HepG2 (cell line): ENCODE measurements around the gene PGGT1B. TPM values are rescaled to one million over a fixed set of nuclear protein-coding genes. Genes with fewer than 3 reads are reported as not detected.
A peak's percentile ranks its signal among the peaks of the same experiment; 100 is the strongest.

Source experiments
- AKAP8 ChIP-seq: sonication (generic); formaldehyde crosslinking; IDR thresholded peaks from 2 replicates; pipeline ENCODE4 v1.5.1; 2020; ENCODE audit warnings: mild to moderate bottlenecking, missing genetic modification reagents
- GTF3A ChIP-seq: sonication (generic); formaldehyde crosslinking; conservative IDR thresholded peaks from 2 replicates; pipeline ENCODE4 v1.4.0; 2020; ENCODE audit warnings: mild to moderate bottlenecking, missing genetic modification reagents
- HNRNPH1 ChIP-seq: fragments of 200-400 bp; formaldehyde crosslinking; optimal IDR thresholded peaks from 2 replicates; pipeline ENCODE3; 2017; ENCODE audit warnings: mild to moderate bottlenecking, low read depth, low read length
- HOXA3 ChIP-seq: sonication (generic); formaldehyde crosslinking; IDR thresholded peaks from 2 replicates; pipeline ENCODE4 v1.5.0; 2020; ENCODE audit warnings: missing genetic modification reagents
- NCOA1 ChIP-seq: sonication (generic); formaldehyde crosslinking; IDR thresholded peaks from 2 replicates; pipeline ENCODE4 v1.9.0; 2021; ENCODE audit warnings: missing genetic modification reagents
- PLRG1 ChIP-seq: fragments of 450-650 bp; conservative IDR thresholded peaks from 2 replicates; pipeline ENCODE4 v1.6.1; 2016
- SRSF1 ChIP-seq: fragments of 200-400 bp; formaldehyde crosslinking; optimal IDR thresholded peaks from 2 replicates; pipeline ENCODE3; 2017; ENCODE audit warnings: mild to moderate bottlenecking, low read depth, low read length, moderate library complexity
- TMF1 ChIP-seq: sonication (generic); formaldehyde crosslinking; IDR thresholded peaks from 2 replicates; pipeline ENCODE4 v1.8.1; 2022; ENCODE audit warnings: low read depth, missing genetic modification reagents
- ZNF20 ChIP-seq: sonication (generic); formaldehyde crosslinking; IDR thresholded peaks from 2 replicates; pipeline ENCODE4 v1.4.0; 2020; ENCODE audit warnings: mild to moderate bottlenecking, moderate library complexity, missing genetic modification reagents
- ZNF30 ChIP-seq: sonication (generic); formaldehyde crosslinking; IDR thresholded peaks from 2 replicates; pipeline ENCODE4 v1.5.0; 2020; ENCODE audit warnings: mild to moderate bottlenecking, missing genetic modification reagents
- ZNF883 ChIP-seq: sonication (generic); formaldehyde crosslinking; IDR thresholded peaks from 2 replicates; pipeline ENCODE4 v1.5.1; 2020; ENCODE audit warnings: mild to moderate bottlenecking, missing genetic modification reagents; ENCODE audit errors: not compliant biosample characterization
- polyA plus RNA-seq, 8 experiments: library from polyadenylated mRNA; depleted of rRNA in 3 of 8; stranded (reverse) in 7 of 8; unstranded in 1 of 8; fragments of >200 nt; fragmentation: Illumina TruSeq in 4 of 8; extraction: Trizol in 4 of 8; gene quantifications; 2 replicates each; pipeline versions ENCODE4 v1.2.1 to v1.2.3, GENCODE V29; 2011 to 2016; ENCODE audit warnings: low read depth in 4 of 8, missing spikeins in 1 of 8, mixed read lengths in 1 of 8; ENCODE audit not compliant: insufficient read depth in 1 of 8
- total RNA-seq, 5 experiments: library from RNA; depleted of rRNA; stranded (reverse); fragments of >200 nt; fragmentation: Illumina TruSeq; extraction: Trizol; gene quantifications; 2 replicates each; pipeline ENCODE4 v1.2.3, GENCODE V29; 2016; ENCODE audit warnings: low read depth in 1 of 5
- TF ChIP-seq, protein P1 (sequence below): sonication (generic); formaldehyde crosslinking; IDR thresholded peaks from 2 replicates; pipeline ENCODE4 v1.8.0; 2022; ENCODE audit warnings: missing genetic modification reagents, low read depth, mild to moderate bottlenecking, borderline replicate concordance
- TF ChIP-seq, protein P2 (sequence below): IDR thresholded peaks from 2 replicates; pipeline ENCODE4 v1.6.1; 2016
- TF ChIP-seq, protein P3 (sequence below): sonication (generic); formaldehyde crosslinking; conservative IDR thresholded peaks from 2 replicates; pipeline ENCODE4 v1.5.0; 2020; ENCODE audit warnings: missing genetic modification reagents
- TF ChIP-seq, protein P4 (sequence below): sonication (generic); formaldehyde crosslinking; IDR thresholded peaks from 2 replicates; pipeline ENCODE4 v1.5.1; 2020; ENCODE audit warnings: mild to moderate bottlenecking, moderate library complexity, missing genetic modification reagents
- TF ChIP-seq, protein P5 (sequence below): sonication (generic); formaldehyde crosslinking; IDR thresholded peaks from 2 replicates; pipeline ENCODE4 v1.5.0; 2020; ENCODE audit warnings: missing genetic modification reagents
- TF ChIP-seq, protein P6 (sequence below): sonication (generic); formaldehyde crosslinking; IDR thresholded peaks from 2 replicates; pipeline ENCODE4 v1.5.1; 2020; ENCODE audit warnings: missing genetic modification reagents, mild to moderate bottlenecking, borderline replicate concordance
- TF ChIP-seq, protein P7 (sequence below): sonication (generic); formaldehyde crosslinking; IDR thresholded peaks from 2 replicates; pipeline ENCODE4 v1.5.0; 2020; ENCODE audit warnings: missing genetic modification reagents

Gene PGGT1B
- total and polyA plus RNA-seq, 2 of the 13 experiments (the other 11 are each of a cell fraction or from before 2014, with no cell fraction given): 2.4 to 42.7 TPM

DNA sequence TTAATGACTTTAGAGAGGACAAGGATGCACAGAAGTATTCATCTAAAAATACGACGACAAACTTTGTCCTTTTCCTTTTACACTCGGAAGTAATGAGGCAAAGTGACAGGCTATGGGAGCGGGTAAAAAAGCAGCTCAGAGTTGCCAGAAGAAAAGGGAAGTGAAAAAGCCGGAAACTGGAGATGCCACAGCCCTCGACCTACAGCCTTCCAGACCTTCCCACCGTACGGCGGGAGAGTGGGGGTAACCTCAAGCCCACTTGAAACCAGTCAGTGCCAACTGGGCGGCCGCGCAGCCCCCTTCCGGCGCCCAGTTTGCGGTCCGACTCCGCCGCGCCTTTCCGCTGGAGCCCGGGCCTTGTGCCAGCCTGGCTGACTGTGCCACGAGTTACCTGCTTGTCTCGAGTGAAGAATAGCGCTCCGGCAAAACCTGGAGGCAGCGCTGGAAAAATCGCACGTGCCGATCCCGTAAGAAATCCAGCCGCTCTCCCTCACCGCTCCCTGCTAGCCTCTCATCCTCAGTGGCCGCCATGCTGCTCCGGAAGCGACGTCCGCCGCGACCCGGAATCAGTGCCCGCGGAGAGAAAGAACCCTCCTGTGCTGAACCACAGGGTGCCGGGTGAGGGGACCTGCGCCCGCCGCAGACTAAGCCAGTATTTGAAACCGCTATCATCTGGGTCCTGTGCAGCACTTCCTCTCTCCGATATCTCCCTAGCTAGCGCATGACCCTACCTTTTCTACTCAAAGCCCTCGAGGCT lies at the start of gene PGGT1B (continued):
- TF ChIP-seq TMF1 (CRISPR knock-in tag) (no peak), HNRNPH1 (no peak), AKAP8 (CRISPR knock-in tag) (no peak), ZNF20 (CRISPR knock-in tag) (0 out of 2 replicates have a peak, but pooled peaks have one; percentile 66), PLRG1 (no peak), NCOA1 (CRISPR knock-in tag) (no peak), ZNF30 (no peak), GTF3A (no peak; the same call in 1 of the 2 replicates), HOXA3 (CRISPR knock-in tag) (peak; percentile 92), ZNF883 (no peak), SRSF1 (peak; percentile 67)
- TF ChIP-seq, protein P1, sequence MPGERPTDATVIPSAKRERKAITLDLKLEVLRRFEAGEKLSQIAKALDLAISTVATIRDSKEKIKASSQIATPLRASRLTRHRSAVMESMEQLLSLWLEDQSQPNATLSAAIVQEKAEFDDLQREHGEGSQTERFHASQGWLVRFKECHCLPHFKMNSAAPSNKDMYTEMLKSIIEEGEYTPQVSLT: no peak
- TF ChIP-seq, protein P2, sequence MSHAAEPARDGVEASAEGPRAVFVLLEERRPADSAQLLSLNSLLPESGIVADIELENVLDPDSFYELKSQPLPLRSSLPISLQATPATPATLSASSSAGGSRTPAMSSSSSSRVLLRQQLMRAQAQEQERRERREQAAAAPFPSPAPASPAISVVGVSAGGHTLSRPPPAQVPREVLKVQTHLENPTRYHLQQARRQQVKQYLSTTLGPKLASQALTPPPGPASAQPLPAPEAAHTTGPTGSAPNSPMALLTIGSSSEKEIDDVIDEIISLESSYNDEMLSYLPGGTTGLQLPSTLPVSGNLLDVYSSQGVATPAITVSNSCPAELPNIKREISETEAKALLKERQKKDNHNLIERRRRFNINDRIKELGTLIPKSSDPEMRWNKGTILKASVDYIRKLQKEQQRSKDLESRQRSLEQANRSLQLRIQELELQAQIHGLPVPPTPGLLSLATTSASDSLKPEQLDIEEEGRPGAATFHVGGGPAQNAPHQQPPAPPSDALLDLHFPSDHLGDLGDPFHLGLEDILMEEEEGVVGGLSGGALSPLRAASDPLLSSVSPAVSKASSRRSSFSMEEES (CRISPR knock-in tag): peak; percentile 56; the same call in 1 of the 2 replicates
- TF ChIP-seq, protein P3, sequence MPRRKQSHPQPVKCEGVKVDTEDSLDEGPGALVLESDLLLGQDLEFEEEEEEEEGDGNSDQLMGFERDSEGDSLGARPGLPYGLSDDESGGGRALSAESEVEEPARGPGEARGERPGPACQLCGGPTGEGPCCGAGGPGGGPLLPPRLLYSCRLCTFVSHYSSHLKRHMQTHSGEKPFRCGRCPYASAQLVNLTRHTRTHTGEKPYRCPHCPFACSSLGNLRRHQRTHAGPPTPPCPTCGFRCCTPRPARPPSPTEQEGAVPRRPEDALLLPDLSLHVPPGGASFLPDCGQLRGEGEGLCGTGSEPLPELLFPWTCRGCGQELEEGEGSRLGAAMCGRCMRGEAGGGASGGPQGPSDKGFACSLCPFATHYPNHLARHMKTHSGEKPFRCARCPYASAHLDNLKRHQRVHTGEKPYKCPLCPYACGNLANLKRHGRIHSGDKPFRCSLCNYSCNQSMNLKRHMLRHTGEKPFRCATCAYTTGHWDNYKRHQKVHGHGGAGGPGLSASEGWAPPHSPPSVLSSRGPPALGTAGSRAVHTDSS: no peak
- TF ChIP-seq, protein P4, sequence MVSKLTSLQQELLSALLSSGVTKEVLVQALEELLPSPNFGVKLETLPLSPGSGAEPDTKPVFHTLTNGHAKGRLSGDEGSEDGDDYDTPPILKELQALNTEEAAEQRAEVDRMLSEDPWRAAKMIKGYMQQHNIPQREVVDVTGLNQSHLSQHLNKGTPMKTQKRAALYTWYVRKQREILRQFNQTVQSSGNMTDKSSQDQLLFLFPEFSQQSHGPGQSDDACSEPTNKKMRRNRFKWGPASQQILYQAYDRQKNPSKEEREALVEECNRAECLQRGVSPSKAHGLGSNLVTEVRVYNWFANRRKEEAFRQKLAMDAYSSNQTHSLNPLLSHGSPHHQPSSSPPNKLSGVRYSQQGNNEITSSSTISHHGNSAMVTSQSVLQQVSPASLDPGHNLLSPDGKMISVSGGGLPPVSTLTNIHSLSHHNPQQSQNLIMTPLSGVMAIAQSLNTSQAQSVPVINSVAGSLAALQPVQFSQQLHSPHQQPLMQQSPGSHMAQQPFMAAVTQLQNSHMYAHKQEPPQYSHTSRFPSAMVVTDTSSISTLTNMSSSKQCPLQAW: peak; percentile 77; the same call in 1 of the 2 replicates
- TF ChIP-seq, protein P5, sequence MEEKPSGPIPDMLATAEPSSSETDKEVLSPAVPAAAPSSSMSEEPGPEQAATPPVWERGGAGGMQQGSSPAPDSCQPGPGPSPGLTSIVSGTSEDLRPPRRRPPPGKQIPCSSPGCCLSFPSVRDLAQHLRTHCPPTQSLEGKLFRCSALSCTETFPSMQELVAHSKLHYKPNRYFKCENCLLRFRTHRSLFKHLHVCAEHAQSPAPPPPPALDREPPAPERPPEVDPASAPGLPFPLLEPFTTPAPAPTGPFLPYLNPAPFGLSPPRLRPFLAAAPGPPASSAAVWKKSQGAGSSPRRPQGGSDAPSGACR (CRISPR knock-in tag): no peak
- TF ChIP-seq, protein P6, sequence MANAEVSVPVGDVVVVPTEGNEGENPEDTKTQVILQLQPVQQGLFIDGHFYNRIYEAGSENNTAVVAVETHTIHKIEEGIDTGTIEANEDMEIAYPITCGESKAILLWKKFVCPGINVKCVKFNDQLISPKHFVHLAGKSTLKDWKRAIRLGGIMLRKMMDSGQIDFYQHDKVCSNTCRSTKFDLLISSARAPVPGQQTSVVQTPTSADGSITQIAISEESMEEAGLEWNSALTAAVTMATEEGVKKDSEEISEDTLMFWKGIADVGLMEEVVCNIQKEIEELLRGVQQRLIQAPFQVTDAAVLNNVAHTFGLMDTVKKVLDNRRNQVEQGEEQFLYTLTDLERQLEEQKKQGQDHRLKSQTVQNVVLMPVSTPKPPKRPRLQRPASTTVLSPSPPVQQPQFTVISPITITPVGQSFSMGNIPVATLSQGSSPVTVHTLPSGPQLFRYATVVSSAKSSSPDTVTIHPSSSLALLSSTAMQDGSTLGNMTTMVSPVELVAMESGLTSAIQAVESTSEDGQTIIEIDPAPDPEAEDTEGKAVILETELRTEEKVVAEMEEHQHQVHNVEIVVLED (CRISPR knock-in tag): peak; percentile 77
- TF ChIP-seq, protein P7, sequence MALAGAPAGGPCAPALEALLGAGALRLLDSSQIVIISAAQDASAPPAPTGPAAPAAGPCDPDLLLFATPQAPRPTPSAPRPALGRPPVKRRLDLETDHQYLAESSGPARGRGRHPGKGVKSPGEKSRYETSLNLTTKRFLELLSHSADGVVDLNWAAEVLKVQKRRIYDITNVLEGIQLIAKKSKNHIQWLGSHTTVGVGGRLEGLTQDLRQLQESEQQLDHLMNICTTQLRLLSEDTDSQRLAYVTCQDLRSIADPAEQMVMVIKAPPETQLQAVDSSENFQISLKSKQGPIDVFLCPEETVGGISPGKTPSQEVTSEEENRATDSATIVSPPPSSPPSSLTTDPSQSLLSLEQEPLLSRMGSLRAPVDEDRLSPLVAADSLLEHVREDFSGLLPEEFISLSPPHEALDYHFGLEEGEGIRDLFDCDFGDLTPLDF (CRISPR knock-in tag): peak; percentile 69
